Loucy (cell line): Measurements from ENCODE around the gene MSMP.

ENCODE experiments used
- H2AFZ ChIP-seq: fragments of 200-600 bp; sonication (generic); 2 replicates; pipeline ENCODE4 v1.6.0; 2016; ENCODE audit warnings: antibody characterized with exemption, mild to moderate bottlenecking, low read length, moderate library complexity
- H3F3A ChIP-seq: fragments of 200-600 bp; 2 replicates; pipeline ENCODE4 v1.6.0; 2016; ENCODE audit warnings: antibody characterized with exemption, low read depth, mild to moderate bottlenecking
- H3K27me3 ChIP-seq: fragments of 200-600 bp; sonication (generic); 2 replicates; pipeline ENCODE4 v1.6.1; 2014; ENCODE audit warnings: low read length, mild to moderate bottlenecking; ENCODE audit not compliant: insufficient read depth, poor library complexity, severe bottlenecking
- H3K36me3 ChIP-seq: fragments of 200-600 bp; sonication (generic); 2 replicates; pipeline ENCODE4 v1.6.1; 2016; ENCODE audit warnings: low read length; ENCODE audit not compliant: insufficient read depth
- H3K4me1 ChIP-seq: fragments of 200-600 bp; sonication (generic); 2 replicates; pipeline ENCODE4 v1.5.1; 2014; ENCODE audit warnings: low read length, mild to moderate bottlenecking; ENCODE audit not compliant: insufficient read depth, poor library complexity, severe bottlenecking
- H3K4me2 ChIP-seq: fragments of 200-600 bp; sonication (generic); 2 replicates; pipeline ENCODE4 v1.6.0; 2014; ENCODE audit warnings: antibody characterized with exemption, low read length, low read depth, mild to moderate bottlenecking; ENCODE audit not compliant: poor library complexity, severe bottlenecking
- H3K4me3 ChIP-seq: fragments of 200-600 bp; sonication (generic); 2 replicates; pipeline ENCODE4 v1.5.1; 2014; ENCODE audit warnings: low read length, mild to moderate bottlenecking, mixed read lengths; ENCODE audit not compliant: poor library complexity, severe bottlenecking
- H3K79me2 ChIP-seq: fragments of 200-600 bp; sonication (generic); 2 replicates; pipeline ENCODE4 v1.6.1; 2014; ENCODE audit warnings: low read length; ENCODE audit not compliant: insufficient read depth
- H3K9ac ChIP-seq: fragments of 200-600 bp; sonication (generic); 2 replicates; pipeline ENCODE4 v1.6.0; 2014; ENCODE audit warnings: mild to moderate bottlenecking, low read depth, low read length, moderate library complexity; ENCODE audit not compliant: poor library complexity, severe bottlenecking
- H3K9me2 ChIP-seq: fragments of 200-600 bp; sonication (generic); replicated peaks from 2 replicates; pipeline ENCODE4 v1.6.1; 2016; ENCODE audit warnings: low read depth, low read length, mixed read lengths
- H3K9me3 ChIP-seq: fragments of 200-600 bp; sonication (generic); 2 replicates; pipeline ENCODE4 v1.6.1; 2014; ENCODE audit warnings: mild to moderate bottlenecking, antibody characterized with exemption, low read length, low read depth; ENCODE audit not compliant: insufficient read depth
- H4K20me1 ChIP-seq: fragments of 200-600 bp; sonication (generic); 2 replicates; pipeline ENCODE4 v1.6.0; 2014; ENCODE audit warnings: antibody characterized with exemption, low read length, mild to moderate bottlenecking; ENCODE audit not compliant: insufficient read depth, poor library complexity, severe bottlenecking
- EZH2phosphoT487 ChIP-seq: fragments of 200-600 bp; IDR thresholded peaks from 2 replicates; pipeline ENCODE4 v1.6.1; 2018; ENCODE audit warnings: antibody characterized with exemption, mild to moderate bottlenecking, moderate library complexity, borderline replicate concordance
- TF ChIP-seq, protein P1 (sequence below): fragments of 200-600 bp; sonication (generic); conservative IDR thresholded peaks from 2 replicates; pipeline ENCODE4 v1.5.1; 2014; ENCODE audit warnings: mild to moderate bottlenecking, antibody characterized with exemption, low read length

The MSMP gene

DNA sequence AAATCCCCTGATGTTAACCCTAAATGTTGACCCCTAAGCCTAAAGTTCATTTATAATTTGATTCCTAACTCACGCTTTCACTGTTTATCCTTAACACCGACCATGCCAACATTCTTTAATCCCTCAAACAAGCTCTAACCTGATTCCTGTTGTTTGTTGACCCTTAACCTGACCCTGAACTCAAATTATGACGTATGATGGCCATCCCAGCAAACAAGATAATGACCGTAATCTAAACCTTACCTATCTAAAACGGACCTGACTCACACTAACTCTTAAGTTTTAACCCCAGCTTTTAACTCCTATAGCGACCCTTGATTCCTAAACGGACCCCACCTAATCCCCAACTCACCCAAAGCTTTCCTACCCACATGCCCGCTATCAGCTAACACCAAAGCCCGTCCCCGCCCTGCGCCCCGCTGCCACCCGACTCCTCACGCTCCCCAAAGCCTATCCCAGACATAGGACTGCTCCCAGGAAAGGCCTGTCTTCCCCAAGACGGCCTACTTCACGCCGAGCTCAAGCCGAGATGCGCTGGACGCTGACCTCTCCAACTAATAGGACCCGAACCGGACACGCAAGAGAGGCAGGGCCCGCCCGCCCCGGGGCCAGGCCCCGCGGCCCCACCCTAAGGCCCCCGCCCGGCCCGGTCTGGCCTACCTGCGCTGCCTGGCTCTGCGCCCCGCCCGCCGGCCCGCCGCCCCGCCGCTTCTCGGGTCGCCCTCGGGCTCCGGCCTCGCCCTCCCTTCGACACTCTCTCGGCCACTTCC lies 22.5 kb downstream of the MSMP start:
- H3K9me3 ChIP-seq: no peaks in the 10 kb centered on the region
- peaks cover 66% of the 10 kb centered on the region for H3K79me2 ChIP-seq
- peaks cover 31% of the 10 kb centered on the region for H4K20me1 ChIP-seq
- peak overlapping the region; percentile 92 for H3K9ac ChIP-seq
- peak overlapping the region; percentile 81 for H3K4me3 ChIP-seq
- no peak for TF ChIP-seq EZH2phosphoT487
- TF ChIP-seq, protein P1, sequence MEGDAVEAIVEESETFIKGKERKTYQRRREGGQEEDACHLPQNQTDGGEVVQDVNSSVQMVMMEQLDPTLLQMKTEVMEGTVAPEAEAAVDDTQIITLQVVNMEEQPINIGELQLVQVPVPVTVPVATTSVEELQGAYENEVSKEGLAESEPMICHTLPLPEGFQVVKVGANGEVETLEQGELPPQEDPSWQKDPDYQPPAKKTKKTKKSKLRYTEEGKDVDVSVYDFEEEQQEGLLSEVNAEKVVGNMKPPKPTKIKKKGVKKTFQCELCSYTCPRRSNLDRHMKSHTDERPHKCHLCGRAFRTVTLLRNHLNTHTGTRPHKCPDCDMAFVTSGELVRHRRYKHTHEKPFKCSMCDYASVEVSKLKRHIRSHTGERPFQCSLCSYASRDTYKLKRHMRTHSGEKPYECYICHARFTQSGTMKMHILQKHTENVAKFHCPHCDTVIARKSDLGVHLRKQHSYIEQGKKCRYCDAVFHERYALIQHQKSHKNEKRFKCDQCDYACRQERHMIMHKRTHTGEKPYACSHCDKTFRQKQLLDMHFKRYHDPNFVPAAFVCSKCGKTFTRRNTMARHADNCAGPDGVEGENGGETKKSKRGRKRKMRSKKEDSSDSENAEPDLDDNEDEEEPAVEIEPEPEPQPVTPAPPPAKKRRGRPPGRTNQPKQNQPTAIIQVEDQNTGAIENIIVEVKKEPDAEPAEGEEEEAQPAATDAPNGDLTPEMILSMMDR: no peak
- no peaks in the 10 kb centered on the region for H3K9me2 ChIP-seq
- peaks cover 17% of the 10 kb centered on the region for H3F3A ChIP-seq
- H3K36me3 ChIP-seq: peaks cover 15% of the 10 kb centered on the region; the same call in 1 of the 2 replicates
- H3K4me2 ChIP-seq: peak overlapping the region; percentile 99
- H3K4me1 ChIP-seq: peaks cover 54% of the 10 kb centered on the region
- peak overlapping the region; percentile 58; the same call in 1 of the 2 replicates for H2AFZ ChIP-seq
- H3K27me3 ChIP-seq: no peaks in the 10 kb centered on the region

DNA sequence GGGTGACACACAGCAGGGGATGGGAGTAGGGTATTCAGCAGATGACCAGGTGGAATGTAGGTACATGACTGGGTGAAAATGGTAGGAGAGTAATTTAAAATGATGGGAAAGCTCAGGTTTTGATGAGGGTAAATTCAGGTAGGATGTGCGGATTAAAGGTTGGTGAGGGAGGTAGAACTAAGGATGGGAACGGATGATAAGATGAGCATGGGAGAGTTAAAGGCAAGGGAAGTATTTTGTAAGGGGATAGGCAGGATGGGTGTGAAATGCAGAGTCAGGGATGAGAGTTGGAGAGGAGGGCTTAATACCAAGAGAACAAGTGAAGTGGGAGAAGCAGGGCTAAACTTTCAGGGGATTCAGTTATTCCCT lies 23.6 kb downstream of the MSMP start:
- Histone ChIP-seq H3F3A (peaks cover 17% of the 10 kb centered on the region), H3K9ac (peak overlapping the region; percentile 92), H3K27me3 (no peaks in the 10 kb centered on the region), H3K36me3 (peaks cover 8% of the 10 kb centered on the region; the same call in 1 of the 2 replicates), H4K20me1 (peaks cover 36% of the 10 kb centered on the region), H3K9me2 (no peaks in the 10 kb centered on the region), H3K9me3 (no peaks in the 10 kb centered on the region), H3K4me3 (peak overlapping the region; percentile 81), H3K79me2 (peaks cover 75% of the 10 kb centered on the region), H2AFZ (no peak overlapping the region), H3K4me2 (peak overlapping the region; percentile 99), H3K4me1 (peaks cover 56% of the 10 kb centered on the region)
- no peak for TF ChIP-seq EZH2phosphoT487
- TF ChIP-seq, protein P1: no peak

DNA sequence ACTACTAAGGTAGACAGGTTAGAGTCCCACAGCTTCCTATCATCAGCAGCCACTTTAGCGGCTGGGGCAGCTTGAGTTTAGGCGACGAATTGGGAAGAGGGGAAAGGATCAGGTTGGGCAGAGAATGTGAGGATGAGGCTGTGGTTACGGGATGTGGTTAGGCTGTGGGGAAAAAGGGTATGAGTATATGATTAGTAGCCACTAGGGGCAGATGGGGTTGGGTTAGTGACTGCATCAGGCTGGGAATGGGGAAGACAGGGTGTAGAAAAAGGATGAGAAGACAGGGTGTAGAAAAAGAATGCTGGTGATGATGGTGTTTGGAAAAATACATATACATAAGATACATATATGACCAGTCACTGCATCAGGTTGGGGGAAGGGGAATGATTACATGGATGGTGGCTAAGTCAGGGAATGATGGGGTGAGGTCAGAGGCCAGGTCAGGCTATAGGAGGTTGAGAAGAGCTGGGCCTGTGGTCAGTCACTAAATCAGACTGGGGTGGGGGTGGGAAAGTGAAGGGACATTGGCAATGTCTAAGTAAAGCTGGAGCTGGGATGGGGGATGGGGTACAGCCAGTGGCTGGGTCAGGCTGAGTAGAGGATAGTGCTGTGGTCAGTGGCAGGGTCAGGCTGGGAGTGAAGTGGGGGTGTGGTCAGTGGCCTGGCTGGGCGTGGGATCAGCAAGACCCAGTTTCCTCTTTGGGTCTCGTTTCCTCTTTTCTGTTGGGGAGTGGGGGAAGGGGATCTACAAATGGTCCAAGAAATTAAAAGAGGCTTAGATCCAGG lies 24.2 kb downstream of the MSMP start:
- peak overlapping the region; percentile 92 for H3K9ac ChIP-seq
- peak overlapping the region; percentile 99 for H3K4me2 ChIP-seq
- peaks cover 8% of the 10 kb centered on the region; the same call in 1 of the 2 replicates for H3K36me3 ChIP-seq
- peaks cover 17% of the 10 kb centered on the region for H3F3A ChIP-seq
- peaks cover 79% of the 10 kb centered on the region for H3K79me2 ChIP-seq
- no peak for TF ChIP-seq EZH2phosphoT487
- TF ChIP-seq, protein P1: peak; percentile 77
- H4K20me1 ChIP-seq: peaks cover 36% of the 10 kb centered on the region
- H3K4me3 ChIP-seq: peak overlapping the region; percentile 81
- H3K27me3 ChIP-seq: no peaks in the 10 kb centered on the region
- peaks cover 56% of the 10 kb centered on the region for H3K4me1 ChIP-seq
- no peaks in the 10 kb centered on the region for H3K9me3 ChIP-seq
- H2AFZ ChIP-seq: no peak overlapping the region
- H3K9me2 ChIP-seq: no peaks in the 10 kb centered on the region
